CD4-positive, alpha-beta memory T cell (primary cell): ENCODE data around the gene PRKAR1A. TPM values are rescaled to one million over a fixed set of nuclear protein-coding genes. Genes with fewer than 3 reads are reported as not detected.
"Not testable (repeated sequence)": the region's sequence is repeated elsewhere in the genome, so short reads cannot be mapped to it uniquely, and the experiment has no call there.

Experiments used
- CTCF ChIA-PET: fragments of 350-600 bp; sonication (Branson Sonifier 250); formaldehyde crosslinking; loops from one replicate; lab custom pipeline; 2021; ENCODE audit warnings: inconsistent platforms; ENCODE audit not compliant: partially characterized antibody; lab: Charles Lee
- POLR2A ChIA-PET: fragments of 350-600 bp; sonication (Branson Sonifier 250); formaldehyde crosslinking; loops from one replicate; lab custom pipeline; 2021; ENCODE audit not compliant: partially characterized antibody; lab: Charles Lee
- DNase-seq, 5 donors: peaks; one replicate each; pipeline versions ENCODE4 v3.0.0 to v3.0.0-alpha.2; 2020 to 2022; ENCODE audit warnings: mixed read lengths in 1 of 5
- H3K27ac ChIP-seq: one replicate; pipeline ENCODE4 v1.7.0; 2013; ENCODE audit warnings: low read depth, low read length
- H3K27me3 ChIP-seq: 2 replicates; pipeline ENCODE4 v1.7.0; 2013; ENCODE audit warnings: mild to moderate bottlenecking, low read length, moderate library complexity; ENCODE audit not compliant: insufficient read depth
- H3K36me3 ChIP-seq: 2 replicates; pipeline ENCODE4 v1.7.0; 2013; ENCODE audit warnings: mild to moderate bottlenecking, low read length, moderate library complexity; ENCODE audit not compliant: insufficient read depth
- H3K4me1 ChIP-seq: 2 replicates; pipeline ENCODE4 v1.7.0; 2013; ENCODE audit warnings: mild to moderate bottlenecking, low read length, moderate library complexity; ENCODE audit not compliant: insufficient read depth
- H3K4me3 ChIP-seq, 2 donors: one replicate each; pipeline ENCODE4 v1.7.0; 2013; ENCODE audit warnings: low read length in 2 of 2, mild to moderate bottlenecking in 1 of 2
- H3K9me3 ChIP-seq, 2 donors: one replicate each; pipeline ENCODE4 v1.7.0; 2013; ENCODE audit warnings: low read length in 2 of 2, control low read depth in 1 of 2; ENCODE audit not compliant: control insufficient read depth in 1 of 2
- H3K27ac Mint-ChIP-seq, 7 donors: one replicate each; pipeline ENCODE4 v1.8.0; 2020 to 2021; ENCODE audit warnings: mixed read lengths in 7 of 7, mild to moderate bottlenecking in 6 of 7, inconsistent platforms in 3 of 7, moderate library complexity in 3 of 7
- H3K27me3 Mint-ChIP-seq, 2 donors: one replicate each; pipeline ENCODE4 v1.8.0; 2020 to 2021; ENCODE audit warnings: mixed read lengths in 2 of 2
- H3K36me3 Mint-ChIP-seq, 2 donors: one replicate each; pipeline ENCODE4 v1.8.0; 2020 to 2021; ENCODE audit warnings: mixed read lengths in 2 of 2, inconsistent platforms in 1 of 2, mild to moderate bottlenecking in 1 of 2
- H3K4me1 Mint-ChIP-seq, 4 donors: one replicate each; pipeline ENCODE4 v1.8.0; 2020 to 2021; ENCODE audit warnings: mixed read lengths in 4 of 4, mild to moderate bottlenecking in 1 of 4
- H3K4me3 Mint-ChIP-seq, 8 donors: one replicate each; pipeline ENCODE4 v1.8.0; 2020 to 2021; ENCODE audit warnings: mixed read lengths in 8 of 8, mild to moderate bottlenecking in 7 of 8, moderate library complexity in 6 of 8, inconsistent platforms in 3 of 8
- H3K9me3 Mint-ChIP-seq, 8 donors: one replicate each; pipeline ENCODE4 v1.8.0; 2020 to 2021; ENCODE audit warnings: mixed read lengths in 8 of 8, mild to moderate bottlenecking in 5 of 8, inconsistent platforms in 3 of 8, moderate library complexity in 1 of 8
- intact Hi-C: fragments of 100-400 bp; cut with micrococcal nuclease; formaldehyde crosslinking; loops from one replicate; pipeline ENCODE4 v1.15.1; 2023
- polyA plus RNA-seq, 2 donors: library from polyadenylated mRNA; unstranded; fragments of 300-500 nt; fragmentation: Illumina TruSeq; gene quantifications; one replicate each; pipeline ENCODE4 v1.2.3, GENCODE V29; 2021
- total RNA-seq, 2 experiments: library from RNA; stranded (reverse); gene quantifications; one replicate each; pipeline ENCODE4 v1.2.3, GENCODE V29; 2021

Gene PRKAR1A
- total and polyA plus RNA-seq, 4 experiments from 2014 or later: 182 to 220 (median 188) TPM

- intact Hi-C loops, H3K4me3 ChIP-seq, DNase-seq, H3K4me1 ChIP-seq, H3K9me3 Mint-ChIP-seq, H3K4me1 Mint-ChIP-seq, H3K27me3 ChIP-seq, POLR2A ChIA-PET, H3K27ac Mint-ChIP-seq, H3K27ac ChIP-seq, H3K36me3 Mint-ChIP-seq, H3K36me3 ChIP-seq, H3K9me3 ChIP-seq, H3K4me3 Mint-ChIP-seq, CTCF ChIA-PET: not testable (repeated sequence)
- H3K27me3 Mint-ChIP-seq: peaks cover 6 to 16% of the 10 kb centered on the region in 2 donors
Measured at GRCh38 chr17:68582867-68583266, 70.6 kb downstream of the PRKAR1A start.

DNA sequence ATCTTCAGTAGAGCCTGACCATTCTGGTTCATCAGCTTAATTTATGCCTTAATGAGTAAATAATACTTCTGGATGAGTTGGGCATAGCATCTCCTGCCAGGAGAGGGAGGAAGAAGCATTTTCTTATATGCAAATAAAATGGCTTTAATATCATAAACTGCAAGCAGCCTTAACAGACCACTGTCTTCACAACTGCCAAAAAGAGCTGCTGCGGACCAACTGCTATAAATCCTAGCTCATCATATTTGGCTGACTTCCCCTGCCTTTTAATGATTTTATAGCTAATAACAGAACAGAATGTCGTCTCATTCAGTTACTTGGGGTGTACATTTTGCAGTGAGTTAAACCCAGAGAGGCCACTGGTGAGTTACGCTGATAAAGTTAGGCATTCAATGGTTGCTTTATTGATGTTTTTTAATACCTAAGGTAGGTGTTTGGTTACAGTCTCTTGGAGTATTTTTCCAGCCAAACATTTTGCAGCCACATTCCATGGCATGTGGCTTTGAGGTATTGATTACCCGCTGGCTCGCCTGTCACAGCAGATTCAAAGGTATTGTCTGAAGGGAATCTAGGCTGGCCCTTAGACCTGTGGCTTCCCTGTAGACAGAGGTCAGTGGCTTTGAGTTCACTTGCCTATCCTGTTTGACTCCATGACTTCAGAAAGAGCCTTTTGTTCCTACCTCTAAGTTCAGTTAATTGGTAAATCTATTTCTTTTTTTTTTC, 72.5 kb downstream of the PRKAR1A start:
- Histone ChIP-seq H3K36me3 (no peaks in the 10 kb centered on the region), H3K4me1 (no peaks in the 10 kb centered on the region), H3K27me3 (no peaks in the 10 kb centered on the region), H3K4me3 (no peak overlapping the region), H3K9me3 (no peaks in the 10 kb centered on the region), H3K27ac (no peak overlapping the region)
- intact Hi-C loops: no loop called here
- ChIA-PET CTCF (no interaction called here), POLR2A (no interaction called here)
- DNase-seq: no peak
- H3K4me3 Mint-ChIP-seq: no peak overlapping the region
- peaks cover 0 to 12% (median 2%) of the 10 kb centered on the region in 8 donors for H3K9me3 Mint-ChIP-seq
- peaks cover 9 to 10% of the 10 kb centered on the region in 2 donors for H3K27me3 Mint-ChIP-seq
- no peaks in the 10 kb centered on the region for H3K4me1 Mint-ChIP-seq
- H3K36me3 Mint-ChIP-seq: peaks cover 0 to 5% of the 10 kb centered on the region in 2 donors
- no peak overlapping the region for H3K27ac Mint-ChIP-seq

DNA sequence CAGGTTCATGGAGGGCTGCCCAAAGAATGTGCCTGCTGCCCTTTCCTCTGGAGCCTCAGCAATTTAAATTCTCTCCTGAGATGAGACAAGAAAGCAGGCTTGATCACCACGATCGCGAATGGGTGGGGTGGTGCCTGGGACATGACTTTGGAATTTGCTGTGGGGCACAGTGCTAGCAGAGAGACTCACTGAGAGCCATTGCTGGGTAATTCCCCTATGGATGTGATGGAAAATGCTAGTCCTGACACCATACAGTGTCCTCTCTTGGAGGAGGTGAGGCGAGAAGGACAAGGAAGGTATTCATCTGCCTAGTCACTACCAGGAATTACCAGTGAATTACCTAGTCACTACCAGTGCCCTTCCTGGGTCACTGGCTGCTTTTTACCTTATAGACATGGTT, 73.4 kb downstream of the PRKAR1A start:
- H3K9me3 ChIP-seq: no peaks in the 10 kb centered on the region
- Mint-ChIP-seq H3K9me3 (peaks cover 0 to 12% (median 2%) of the 10 kb centered on the region in 8 donors), H3K36me3 (peaks cover 0 to 5% of the 10 kb centered on the region in 2 donors), H3K4me3 (no peak overlapping the region), H3K27me3 (peaks cover 9 to 10% of the 10 kb centered on the region in 2 donors), H3K4me1 (no peaks in the 10 kb centered on the region), H3K27ac (no peak overlapping the region)
- no peak overlapping the region for H3K27ac ChIP-seq
- no peaks in the 10 kb centered on the region for H3K36me3 ChIP-seq
- POLR2A ChIA-PET: no interaction called here
- DNase-seq: no peak
- H3K27me3 ChIP-seq: no peaks in the 10 kb centered on the region
- no peak overlapping the region for H3K4me3 ChIP-seq
- intact Hi-C loops: no loop called here
- CTCF ChIA-PET: no interaction called here
- no peaks in the 10 kb centered on the region for H3K4me1 ChIP-seq

- CTCF ChIA-PET: no interaction called here
- Mint-ChIP-seq H3K4me3 (no peak overlapping the region), H3K36me3 (peaks cover 0 to 5% of the 10 kb centered on the region in 2 donors), H3K27me3 (peaks cover 12% of the 10 kb centered on the region in 2 donors), H3K27ac (no peak overlapping the region), H3K4me1 (no peaks in the 10 kb centered on the region), H3K9me3 (peaks cover 0 to 12% (median 2%) of the 10 kb centered on the region in 8 donors)
- Histone ChIP-seq H3K9me3 (no peaks in the 10 kb centered on the region), H3K4me1 (no peaks in the 10 kb centered on the region), H3K27ac (no peak overlapping the region), H3K4me3 (no peak overlapping the region), H3K36me3 (no peaks in the 10 kb centered on the region), H3K27me3 (no peaks in the 10 kb centered on the region)
- intact Hi-C loops: no loop called here
- DNase-seq: no peak
- POLR2A ChIA-PET: no interaction called here
Measured at GRCh38 chr17:68587026-68587425, 74.8 kb downstream of the PRKAR1A start.

DNA sequence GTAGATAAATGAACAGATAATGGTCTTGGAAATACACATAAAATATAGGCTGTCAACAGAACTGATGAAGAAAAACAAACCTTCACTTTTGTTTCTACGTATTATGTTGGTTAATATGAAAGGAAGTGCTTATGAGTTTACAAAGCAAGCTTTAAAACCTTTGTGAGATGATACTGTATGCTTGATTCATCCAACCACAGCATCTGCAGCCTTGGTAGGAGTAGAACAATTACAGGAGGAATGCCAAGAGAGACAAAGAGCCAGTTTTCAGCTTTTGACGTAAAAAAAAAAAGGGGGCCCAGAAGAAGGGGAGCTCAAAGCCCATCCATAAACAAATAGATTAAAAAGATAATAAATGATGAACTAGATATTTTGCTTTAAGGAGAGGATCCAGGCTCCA, 75.6 kb downstream of the PRKAR1A start:
- Mint-ChIP-seq H3K27ac (no peak overlapping the region), H3K9me3 (peaks cover 0 to 12% (median 2%) of the 10 kb centered on the region in 8 donors), H3K4me3 (no peak overlapping the region), H3K36me3 (peaks cover 0 to 5% of the 10 kb centered on the region in 2 donors), H3K4me1 (no peaks in the 10 kb centered on the region), H3K27me3 (peaks cover 13 to 18% of the 10 kb centered on the region in 2 donors)
- ChIA-PET POLR2A (no interaction called here), CTCF (no interaction called here)
- DNase-seq: no peak
- no peaks in the 10 kb centered on the region for H3K9me3 ChIP-seq
- intact Hi-C loops: no loop called here
- no peaks in the 10 kb centered on the region for H3K36me3 ChIP-seq
- H3K27me3 ChIP-seq: no peaks in the 10 kb centered on the region
- no peak overlapping the region for H3K4me3 ChIP-seq
- H3K4me1 ChIP-seq: no peaks in the 10 kb centered on the region
- H3K27ac ChIP-seq: no peak overlapping the region

- Mint-ChIP-seq H3K27ac (no peak overlapping the region), H3K4me3 (no peak overlapping the region), H3K9me3 (peaks cover 0 to 12% (median 2%) of the 10 kb centered on the region in 8 donors), H3K4me1 (no peaks in the 10 kb centered on the region), H3K27me3 (peaks cover 13 to 22% of the 10 kb centered on the region in 2 donors), H3K36me3 (peaks cover 0 to 5% of the 10 kb centered on the region in 2 donors)
- intact Hi-C loops: no loop called here
- H3K9me3 ChIP-seq: no peaks in the 10 kb centered on the region
- H3K27me3 ChIP-seq: no peaks in the 10 kb centered on the region
- ChIA-PET CTCF (no interaction called here), POLR2A (no interaction called here)
- no peak for DNase-seq
- H3K4me1 ChIP-seq: no peaks in the 10 kb centered on the region
- H3K27ac ChIP-seq: no peak overlapping the region
- no peaks in the 10 kb centered on the region for H3K36me3 ChIP-seq
- H3K4me3 ChIP-seq: no peak overlapping the region
Measured at GRCh38 chr17:68588362-68588761, 76.1 kb downstream of the PRKAR1A start.

- CTCF ChIA-PET: no interaction called here
- POLR2A ChIA-PET: no interaction called here
- intact Hi-C loops: no loop called here
Measured at GRCh38 chr17:68589086-68589485, 76.9 kb downstream of the PRKAR1A start.

More at GRCh38 chr17:68589086-68589485, 76.9 kb downstream of the PRKAR1A start:
- no peak overlapping the region for H3K4me3 Mint-ChIP-seq
- Histone ChIP-seq H3K4me1 (no peaks in the 10 kb centered on the region), H3K9me3 (no peaks in the 10 kb centered on the region), H3K36me3 (no peaks in the 10 kb centered on the region), H3K27me3 (no peaks in the 10 kb centered on the region), H3K27ac (no peak overlapping the region), H3K4me3 (no peak overlapping the region)
- DNase-seq: no peak
- H3K9me3 Mint-ChIP-seq: peaks cover 0 to 12% (median 2%) of the 10 kb centered on the region in 8 donors
- H3K36me3 Mint-ChIP-seq: peaks cover 0 to 5% of the 10 kb centered on the region in 2 donors
- no peaks in the 10 kb centered on the region for H3K4me1 Mint-ChIP-seq
- H3K27ac Mint-ChIP-seq: no peak overlapping the region
- H3K27me3 Mint-ChIP-seq: peaks cover 17 to 28% of the 10 kb centered on the region in 2 donors
